K562 (cell line): ENCODE results near the gene RPRML. TPM values are rescaled to one million over a fixed set of nuclear protein-coding genes. Genes with fewer than 3 reads are reported as not detected.
A peak's percentile ranks its signal among the peaks of the same experiment; 100 is the strongest.

ENCODE experiments used
- ATAC-seq: fragments of 200-7000 bp; cut with Tn5 transposase; 3 replicates; pipeline ENCODE4 v1.9.1; 2020; ENCODE audit warnings: moderate library complexity
- BruUV-seq: library from RNA; stranded (reverse); fragments of 400-500 nt; replicated peaks from 2 replicates; lab custom pipeline; 2021; lab: Mats Ljungman, UMichigan
- CTCF ChIA-PET: fragments of 300-600 bp; formaldehyde crosslinking; extraction: SDS; loops from one replicate; lab custom pipeline; 2021; ENCODE audit warnings: low intra/inter-chr PET ratio; lab: Yijun Ruan, JAX
- POLR2A ChIA-PET: fragments of 300-600, 350-650 bp; sonication (Branson Sonifier 250); formaldehyde crosslinking; extraction: SDS; loops from one replicate; lab custom pipeline; 2021; ENCODE audit warnings: antibody characterized with exemption, inconsistent platforms; lab: Yijun Ruan, JAX
- DNase-seq, 4 experiments: peaks; one replicate each; pipeline versions ENCODE4 v3.0.0 to v3.0.0-alpha.2; 2011 to 2018; ENCODE audit warnings: low spot score in 3 of 4, mixed read lengths in 3 of 4; ENCODE audit errors: extremely low read depth in 1 of 4
- FAIRE-seq: peaks from 2 replicates; lab custom pipeline; 2011; peaks lifted over from hg19 to GRCh38; lab: Jason Lieb, UNC
- H2AFZ ChIP-seq: 2 replicates; pipeline ENCODE4 v1.6.0; 2011; ENCODE audit warnings: low read depth, low read length, control low read depth, inconsistent platforms
- H3K27ac ChIP-seq: fragments of 200-600 bp; 3 replicates; pipeline ENCODE4 v1.8.0; 2011; ENCODE audit warnings: low read depth, mild to moderate bottlenecking, control low read depth, inconsistent platforms, low read length, moderate library complexity, mixed read lengths; ENCODE audit errors: extremely low read depth
- H3K27me3 ChIP-seq, 2 experiments: fragments of 300-600 bp in 1 of 2; 2 replicates in 1 of 2; 3 replicates in 1 of 2; pipeline versions ENCODE4 v1.6.0 to v1.8.0; 2011; ENCODE audit warnings: inconsistent platforms in 2 of 2, low read length in 2 of 2, mild to moderate bottlenecking in 1 of 2, mixed read lengths in 1 of 2, moderate library complexity in 1 of 2; ENCODE audit not compliant: control insufficient read depth in 2 of 2, insufficient read depth in 2 of 2
- H3K36me3 ChIP-seq: fragments of 300-600 bp; 3 replicates; pipeline ENCODE4 v1.8.0; 2011; ENCODE audit warnings: mild to moderate bottlenecking, low read length, inconsistent platforms; ENCODE audit not compliant: control insufficient read depth, insufficient read depth
- H3K4me1 ChIP-seq, 2 experiments: fragments of 200-600 bp in 1 of 2; replicated peaks in 1 of 2; 2 replicates in 1 of 2; 3 replicates in 1 of 2; pipeline versions ENCODE4 v1.5.1 to v1.8.0; 2011; ENCODE audit warnings: inconsistent platforms in 2 of 2, low read length in 2 of 2, mild to moderate bottlenecking in 1 of 2, mixed read lengths in 1 of 2, moderate library complexity in 1 of 2; ENCODE audit not compliant: control insufficient read depth in 2 of 2, insufficient read depth in 2 of 2
- H3K4me2 ChIP-seq: 2 replicates; pipeline ENCODE4 v1.6.1; 2011; ENCODE audit warnings: low read length, control low read depth, inconsistent platforms, mixed read lengths; ENCODE audit not compliant: insufficient read depth
- H3K4me3 ChIP-seq: fragments of 200-600 bp; sonication (generic), shearing (Covaris generic); 2 replicates; pipeline ENCODE4 v1.5.1; 2016; ENCODE audit warnings: control low read depth, inconsistent platforms
- H3K79me2 ChIP-seq: fragments of 200-600 bp; 3 replicates; pipeline ENCODE4 v1.8.0; 2011; ENCODE audit warnings: low read length, inconsistent platforms; ENCODE audit not compliant: control insufficient read depth, insufficient read depth
- H3K9ac ChIP-seq, 2 experiments: 2 replicates each; pipeline versions ENCODE4 v1.6.0 to v1.6.1; 2011; ENCODE audit warnings: low read depth in 2 of 2, low read length in 2 of 2, control low read depth in 1 of 2, inconsistent platforms in 1 of 2, mild to moderate bottlenecking in 1 of 2, mixed read lengths in 1 of 2; ENCODE audit not compliant: insufficient read depth in 1 of 2
- H3K9me1 ChIP-seq: one replicate; pipeline ENCODE4 v1.6.0; 2011; ENCODE audit warnings: inconsistent platforms, mild to moderate bottlenecking, low read length, moderate library complexity; ENCODE audit not compliant: control insufficient read depth, insufficient read depth
- H3K9me3 ChIP-seq: replicated peaks from 2 replicates; pipeline ENCODE4 v1.5.1; 2011; ENCODE audit warnings: low read depth, low read length, inconsistent platforms; ENCODE audit not compliant: control insufficient read depth, insufficient read depth
- H4K20me1 ChIP-seq: replicated peaks from 2 replicates; pipeline ENCODE4 v1.6.1; 2011; ENCODE audit warnings: low read length, inconsistent platforms, mixed read lengths; ENCODE audit not compliant: control insufficient read depth, insufficient read depth
- ATF1 ChIP-seq, 2 experiments: fragments of 450-650 bp in 1 of 2; IDR thresholded peaks; 2 replicates each; pipeline ENCODE4 v1.6.1; 2016; ENCODE audit warnings: missing compliant biosample characterization in 1 of 2, missing genetic modification characterization in 1 of 2
- BDP1 ChIP-seq: IDR thresholded peaks from 3 replicates; pipeline ENCODE4 v1.6.1; 2011; ENCODE audit not compliant: insufficient read length, insufficient read depth
- BRCA1 ChIP-seq, 2 experiments: fragments of 450-650 bp in 1 of 2; sonication (generic) in 1 of 2; formaldehyde crosslinking in 1 of 2; IDR thresholded peaks; 2 replicates each; pipeline versions ENCODE4 v1.5.0 to v1.6.1; 2017 to 2020; ENCODE audit warnings: mild to moderate bottlenecking in 1 of 2, missing genetic modification reagents in 1 of 2
- CCAR2 ChIP-seq: fragments of 200-400 bp; formaldehyde crosslinking; IDR thresholded peaks from 2 replicates; pipeline ENCODE4 v1.6.1; 2017; ENCODE audit warnings: mild to moderate bottlenecking, low read depth, low read length
- CEBPG ChIP-seq, 3 experiments: fragments of 200-800 bp in 1 of 3; sonication (Bioruptor generic) in 1 of 3; sonication (generic) in 1 of 3; formaldehyde crosslinking in 1 of 3; IDR thresholded peaks in 2 of 3; conservative IDR thresholded peaks in 1 of 3; 2 replicates each; pipeline versions ENCODE4 v1.6.1 to v1.8.0; 2016 to 2022; ENCODE audit warnings: missing compliant biosample characterization in 2 of 3, missing genetic modification characterization in 2 of 3, mild to moderate bottlenecking in 1 of 3, missing genetic modification reagents in 1 of 3
- ELK1 ChIP-seq: sonication (generic); formaldehyde crosslinking; IDR thresholded peaks from 2 replicates; pipeline ENCODE4 v1.8.1; 2022; ENCODE audit warnings: missing genetic modification reagents
- HNRNPLL ChIP-seq: fragments of 200-400 bp; formaldehyde crosslinking; IDR thresholded peaks from 2 replicates; pipeline ENCODE4 v1.6.1; 2017; ENCODE audit warnings: low read length, low read depth, mild to moderate bottlenecking; ENCODE audit not compliant: poor library complexity, severe bottlenecking
- HNRNPUL1 ChIP-seq: fragments of 200-400 bp; formaldehyde crosslinking; IDR thresholded peaks from 2 replicates; pipeline ENCODE4 v1.6.1; 2017; ENCODE audit warnings: low read length
- NR3C1 ChIP-seq: sonication (generic); formaldehyde crosslinking; IDR thresholded peaks from 2 replicates; pipeline ENCODE4 v1.8.1; 2022; ENCODE audit warnings: missing genetic modification reagents
- PCBP2 ChIP-seq: fragments of 200-400 bp; formaldehyde crosslinking; IDR thresholded peaks from 2 replicates; pipeline ENCODE4 v1.6.1; 2018; ENCODE audit warnings: low read length, low read depth, mild to moderate bottlenecking, moderate library complexity; ENCODE audit not compliant: poor library complexity, severe bottlenecking
- PTBP1 ChIP-seq: fragments of 200-400 bp; formaldehyde crosslinking; IDR thresholded peaks from 2 replicates; pipeline ENCODE4 v1.6.1; 2017; ENCODE audit warnings: low read depth, low read length
- RBM17 ChIP-seq: fragments of 200-400 bp; formaldehyde crosslinking; IDR thresholded peaks from 2 replicates; pipeline ENCODE4 v1.6.1; 2017; ENCODE audit warnings: low read depth, mild to moderate bottlenecking, low read length, borderline replicate concordance
- SMAD2 ChIP-seq: fragments of 150-350 bp; IDR thresholded peaks from 2 replicates; pipeline ENCODE4 v1.6.1; 2014; ENCODE audit warnings: low read depth, mild to moderate bottlenecking, low read length
- SMAD4 ChIP-seq: fragments of 250-450 bp; sonication (Bioruptor Pico); conservative IDR thresholded peaks from 2 replicates; pipeline ENCODE4 v1.8.0; 2021; ENCODE audit warnings: inconsistent platforms, mild to moderate bottlenecking, moderate library complexity
- ZNF311 ChIP-seq: fragments of 250-450 bp; sonication (Bioruptor Pico); IDR thresholded peaks from 2 replicates; pipeline ENCODE4 v1.4.0; 2020; ENCODE audit warnings: mild to moderate bottlenecking, moderate library complexity
- ZNF436 ChIP-seq: fragments of 250-450, 450-650 bp; sonication (Bioruptor Pico); formaldehyde crosslinking; IDR thresholded peaks from 2 replicates; pipeline ENCODE4 v1.7.0; 2020; ENCODE audit warnings: mild to moderate bottlenecking
- ZNF449 ChIP-seq: fragments of 250-450 bp; sonication (Bioruptor Pico); IDR thresholded peaks from 2 replicates; pipeline ENCODE4 v1.8.0; 2022; ENCODE audit warnings: moderate library complexity, mild to moderate bottlenecking, inconsistent platforms
- ZNF584 ChIP-seq: fragments of 200-800 bp; sonication (Bioruptor generic); IDR thresholded peaks from 2 replicates; pipeline ENCODE4 v1.6.1; 2016; ENCODE audit warnings: low read depth, mild to moderate bottlenecking, missing genetic modification characterization, missing compliant biosample characterization
- ZNF699 ChIP-seq: fragments of 250-450 bp; sonication (Bioruptor Pico); IDR thresholded peaks from 2 replicates; pipeline ENCODE4 v1.8.0; 2021; ENCODE audit warnings: mild to moderate bottlenecking, moderate library complexity; ENCODE audit not compliant: insufficient replicate concordance
- WGBS: fragments of 100-300 bp; shearing (Covaris generic); methylation state at CpG from one replicate; pipeline ENCODE4 v1.1.6; 2016; ENCODE audit warnings: low coverage, mixed read lengths; ENCODE audit not compliant: insufficient coverage; ENCODE audit errors: missing lambda C conversion rate; 5-methylcytosine and 5-hydroxymethylcytosine counted together
- in situ Hi-C: fragments of 300-500 bp; cut with MboI; formaldehyde crosslinking; loops from 4 replicates; pipeline ENCODE4 v1.15.0; 2018; ENCODE audit warnings: inconsistent platforms, mixed read lengths
- intact Hi-C: fragments of 100-400 bp; cut with micrococcal nuclease; formaldehyde crosslinking; loops from 2 replicates; pipeline ENCODE4 v1.14.2; 2022
- polyA plus RNA-seq, 8 experiments: library from polyadenylated mRNA; depleted of rRNA in 4 of 8; stranded (reverse) in 5 of 8; unstranded in 3 of 8; fragments of >200 nt; fragmentation: Nextera tagmentation in 2 of 8; fragmentation: Illumina TruSeq in 1 of 8; extraction: Ambion mirVana in 2 of 8; extraction: Trizol in 1 of 8; gene quantifications; 2 replicates each; pipeline versions ENCODE4 v1.2.1 to v1.2.3, GENCODE V29; 2011 to 2014; ENCODE audit warnings: inconsistent platforms in 1 of 8, missing spikeins in 1 of 8
- total RNA-seq, 7 experiments: library from RNA; depleted of rRNA in 6 of 7; stranded (reverse); fragments of >200 nt in 6 of 7; fragmentation: Illumina TruSeq in 2 of 7; extraction: Trizol in 2 of 7; gene quantifications; 2 replicates each; pipeline versions ENCODE4 v1.2.1 to v1.2.3, GENCODE V29; 2011 to 2021; ENCODE audit warnings: low replicate concordance in 1 of 7

Gene RPRML
- total and polyA plus RNA-seq, 9 of the 15 experiments (the other 6 are each of a cell fraction or from before 2014, with no cell fraction given), result not detected

- Histone ChIP-seq H3K27me3 (no peaks in the 10 kb centered on the region), H3K27ac (peak overlapping the region; percentile 37), H4K20me1 (peaks cover 20% of the 10 kb centered on the region), H2AFZ (no peak overlapping the region), H3K79me2 (0 out of 3 replicates have a peak, but pooled peaks cover 3% of the 10 kb centered on the region), H3K9me1 (no peaks in the 10 kb centered on the region), H3K4me1 (peaks cover 12 to 16% of the 10 kb centered on the region in 2 experiments; a peak in 3 of 5 replicates), H3K9ac (peak overlapping the region in 1 of 2 experiments; percentile 51; a peak in 1 of 4 replicates), H3K4me3 (no peak overlapping the region), H3K4me2 (peak overlapping the region; percentile 48), H3K36me3 (peaks cover 99% of the 10 kb centered on the region), H3K9me3 (no peaks in the 10 kb centered on the region)
- DNase-seq, result peak; percentile 64 to 85 (median 76)
- peak; percentile 99 for FAIRE-seq
- in situ Hi-C loops (no loop called here), intact Hi-C loops (no loop called here)
- WGBS, result 9% methylated on average over 7 of the region's 7 CpGs
- ChIA-PET POLR2A (interaction anchor here (0.6 to 1.7 kb wide), 7 partner anchors 8 to 1599 kb away, joined by 3 to 4 read pairs (median 3); no protein-coding TSS in a partner anchor), CTCF (no interaction called here)
- BruUV-seq, result no TSS peak
- ATAC-seq, result peak; percentile 91
- no peak for TF ChIP-seq PTBP1
- no peak for TF ChIP-seq ZNF584 (CRISPR knock-in tag)
- TF ChIP-seq NR3C1, result no peak
- no peak for TF ChIP-seq ZNF436 (CRISPR knock-in tag)
- TF ChIP-seq CCAR2, result no peak
- no peak for TF ChIP-seq RBM17
- no peak for TF ChIP-seq PCBP2
- TF ChIP-seq CEBPG (CRISPR knock-in tag; IDR thresholded peaks at IDR 0.05), result no peak
- no peak for TF ChIP-seq CEBPG (tag; conservative IDR thresholded peaks at IDR 0.05 in 1 of 2, IDR thresholded peaks at IDR 0.05 in 1 of 2)
- no peak for TF ChIP-seq SMAD2
- TF ChIP-seq ZNF449 (CRISPR knock-in tag), result no peak
- no peak for TF ChIP-seq HNRNPLL
- TF ChIP-seq BRCA1 (IDR thresholded peaks at IDR 0.05), result no peak
- TF ChIP-seq BRCA1 (CRISPR knock-in tag; IDR thresholded peaks at IDR 0.05), result no peak
- TF ChIP-seq ZNF311 (CRISPR knock-in tag), result no peak
- no peak for TF ChIP-seq ELK1 (CRISPR knock-in tag)
- peak; percentile 46; the same call in 1 of the 2 replicates for TF ChIP-seq SMAD4 (CRISPR knock-in tag)
- TF ChIP-seq BDP1, result no peak
- TF ChIP-seq ATF1 (CRISPR knock-in tag; IDR thresholded peaks at IDR 0.05), result no peak
- peak; percentile 52; the same call in 1 of the 2 replicates for TF ChIP-seq ATF1 (tag; IDR thresholded peaks at IDR 0.05)
- TF ChIP-seq ZNF699 (CRISPR knock-in tag), result no peak
- no peak for TF ChIP-seq HNRNPUL1
Observed at GRCh38 chr17:46935658-46936266, 43.3 kb downstream of the RPRML start.
